ENCODE results near the gene SAMD10.

DNA sequence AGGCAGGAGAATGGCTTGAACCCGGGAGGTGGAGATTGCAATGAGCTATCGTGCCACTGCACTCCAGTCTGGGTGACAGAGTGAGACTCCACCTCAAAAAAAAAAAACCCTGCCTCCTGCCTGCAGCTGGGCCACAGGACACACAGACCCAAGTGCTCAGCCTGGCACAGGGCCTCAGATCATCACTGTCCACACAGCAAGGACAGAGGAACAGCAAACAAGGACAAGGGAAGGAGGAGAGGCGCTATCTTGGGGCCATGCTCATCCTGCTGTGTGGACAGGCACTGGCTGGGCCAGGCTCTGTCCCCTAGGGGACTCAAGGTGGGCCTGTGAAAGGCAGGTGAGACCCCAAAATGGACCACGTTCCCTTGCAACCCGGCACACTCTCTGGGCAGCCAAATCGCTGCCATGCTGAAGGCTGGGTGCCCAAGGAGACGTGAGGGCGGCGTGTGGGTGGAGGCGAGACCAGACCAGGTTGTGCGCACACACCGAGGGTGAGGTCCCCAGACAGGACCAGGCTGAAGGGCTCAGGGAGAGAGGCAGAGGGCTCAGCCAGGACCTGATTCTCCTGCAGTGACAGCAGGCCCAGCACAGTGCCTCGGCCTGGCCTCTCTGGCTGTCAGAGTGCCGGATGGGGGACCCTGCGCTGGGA, 32.3 kb downstream of the SAMD10 start:
- no peak for TF ChIP-seq ZSCAN30 (tag by site-specific recombination; IDR thresholded peaks at IDR 0.05)
- TF ChIP-seq CTCF (tag by site-specific recombination; IDR thresholded peaks at IDR 0.05): no peak
- TF ChIP-seq, protein P1, sequence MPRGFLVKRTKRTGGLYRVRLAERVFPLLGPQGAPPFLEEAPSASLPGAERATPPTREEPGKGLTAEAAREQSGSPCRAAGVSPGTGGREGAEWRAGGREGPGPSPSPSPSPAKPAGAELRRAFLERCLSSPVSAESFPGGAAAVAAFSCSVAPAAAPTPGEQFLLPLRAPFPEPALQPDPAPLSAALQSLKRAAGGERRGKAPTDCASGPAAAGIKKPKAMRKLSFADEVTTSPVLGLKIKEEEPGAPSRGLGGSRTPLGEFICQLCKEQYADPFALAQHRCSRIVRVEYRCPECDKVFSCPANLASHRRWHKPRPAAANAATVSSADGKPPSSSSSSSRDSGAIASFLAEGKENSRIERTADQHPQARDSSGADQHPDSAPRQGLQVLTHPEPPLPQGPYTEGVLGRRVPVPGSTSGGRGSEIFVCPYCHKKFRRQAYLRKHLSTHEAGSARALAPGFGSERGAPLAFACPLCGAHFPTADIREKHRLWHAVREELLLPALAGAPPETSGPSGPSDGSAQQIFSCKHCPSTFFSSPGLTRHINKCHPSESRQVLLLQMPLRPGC (tag by site-specific recombination; IDR thresholded peaks at IDR 0.05): no peak
- TF ChIP-seq ZEB2 (tag by site-specific recombination; IDR thresholded peaks at IDR 0.05): no peak
- TF ChIP-seq, protein P2, sequence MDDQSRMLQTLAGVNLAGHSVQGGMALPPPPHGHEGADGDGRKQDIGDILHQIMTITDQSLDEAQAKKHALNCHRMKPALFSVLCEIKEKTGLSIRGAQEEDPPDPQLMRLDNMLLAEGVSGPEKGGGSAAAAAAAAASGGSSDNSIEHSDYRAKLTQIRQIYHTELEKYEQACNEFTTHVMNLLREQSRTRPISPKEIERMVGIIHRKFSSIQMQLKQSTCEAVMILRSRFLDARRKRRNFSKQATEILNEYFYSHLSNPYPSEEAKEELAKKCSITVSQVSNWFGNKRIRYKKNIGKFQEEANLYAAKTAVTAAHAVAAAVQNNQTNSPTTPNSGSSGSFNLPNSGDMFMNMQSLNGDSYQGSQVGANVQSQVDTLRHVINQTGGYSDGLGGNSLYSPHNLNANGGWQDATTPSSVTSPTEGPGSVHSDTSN (CRISPR knock-in tag; IDR thresholded peaks at IDR 0.05): no peak
- no peak for TF ChIP-seq ZIC2 (tag by site-specific recombination; IDR thresholded peaks at IDR 0.05)
- no peak for TF ChIP-seq ZBTB8A (tag by site-specific recombination; IDR thresholded peaks at IDR 0.05)
- no peak for TF ChIP-seq ZNF274 (IDR thresholded peaks at IDR 0.05; ENCODE audit: low read length)
- TF ChIP-seq ZNF274 (tag by site-specific recombination; IDR thresholded peaks at IDR 0.05; ENCODE audit: borderline replicate concordance): no peak
